GM18519 (cell line): Measurements from ENCODE around the gene EEFSEC.
A peak's percentile ranks its signal among the peaks of the same experiment; 100 is the strongest.

Source experiments
- ATAC-seq: cut with Tn5 transposase; IDR thresholded peaks from one replicate; pipeline ENCODE4 v1.9.1; 2021; ENCODE audit warnings: mild to moderate bottlenecking, moderate library complexity; ENCODE audit not compliant: unreplicated experiment, low FRiP score

Gene EEFSEC, protein sequence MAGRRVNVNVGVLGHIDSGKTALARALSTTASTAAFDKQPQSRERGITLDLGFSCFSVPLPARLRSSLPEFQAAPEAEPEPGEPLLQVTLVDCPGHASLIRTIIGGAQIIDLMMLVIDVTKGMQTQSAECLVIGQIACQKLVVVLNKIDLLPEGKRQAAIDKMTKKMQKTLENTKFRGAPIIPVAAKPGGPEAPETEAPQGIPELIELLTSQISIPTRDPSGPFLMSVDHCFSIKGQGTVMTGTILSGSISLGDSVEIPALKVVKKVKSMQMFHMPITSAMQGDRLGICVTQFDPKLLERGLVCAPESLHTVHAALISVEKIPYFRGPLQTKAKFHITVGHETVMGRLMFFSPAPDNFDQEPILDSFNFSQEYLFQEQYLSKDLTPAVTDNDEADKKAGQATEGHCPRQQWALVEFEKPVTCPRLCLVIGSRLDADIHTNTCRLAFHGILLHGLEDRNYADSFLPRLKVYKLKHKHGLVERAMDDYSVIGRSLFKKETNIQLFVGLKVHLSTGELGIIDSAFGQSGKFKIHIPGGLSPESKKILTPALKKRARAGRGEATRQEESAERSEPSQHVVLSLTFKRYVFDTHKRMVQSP

DNA sequence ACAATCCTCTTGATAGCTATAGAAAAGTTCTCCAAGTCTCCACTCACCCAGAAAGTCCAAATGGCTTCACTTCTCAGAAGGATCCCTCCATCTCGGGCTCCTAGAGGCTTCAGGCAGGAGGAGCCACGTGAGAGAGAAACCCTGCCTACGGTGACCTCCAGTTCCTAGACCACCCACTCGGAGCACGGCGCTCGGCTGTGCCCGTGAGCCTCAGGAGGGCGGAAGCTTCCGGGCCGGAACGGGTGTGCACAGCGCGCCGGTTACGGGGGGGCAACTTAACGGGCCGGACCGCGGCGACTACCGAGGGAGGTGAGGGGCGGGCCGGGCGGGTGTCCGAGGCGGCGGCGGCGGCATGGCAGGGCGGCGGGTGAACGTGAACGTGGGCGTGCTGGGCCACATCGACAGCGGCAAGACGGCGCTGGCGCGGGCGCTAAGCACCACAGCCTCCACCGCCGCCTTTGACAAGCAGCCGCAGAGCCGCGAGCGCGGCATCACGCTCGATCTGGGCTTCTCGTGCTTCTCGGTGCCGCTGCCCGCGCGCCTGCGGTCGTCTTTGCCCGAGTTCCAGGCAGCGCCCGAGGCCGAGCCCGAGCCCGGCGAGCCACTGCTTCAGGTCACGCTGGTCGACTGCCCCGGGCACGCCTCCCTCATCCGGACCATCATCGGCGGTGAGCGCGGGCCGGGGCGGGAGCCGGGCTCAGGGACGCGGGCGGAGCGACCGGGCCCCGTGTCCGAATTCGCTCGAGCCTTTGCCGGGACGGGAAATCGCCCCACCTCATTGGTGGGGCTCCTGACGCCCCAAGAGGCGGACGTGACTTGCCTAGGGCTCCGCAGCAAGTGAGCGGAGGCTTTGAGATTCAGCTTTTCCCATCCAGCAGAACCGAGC lies at the start of gene EEFSEC:
TSS of gene EEFSEC (plus strand) at position 326 of the 886 bp plus-strand sequence. CDS start at position 353, 27 bp downstream.
- ATAC-seq: peak; percentile 62

DNA sequence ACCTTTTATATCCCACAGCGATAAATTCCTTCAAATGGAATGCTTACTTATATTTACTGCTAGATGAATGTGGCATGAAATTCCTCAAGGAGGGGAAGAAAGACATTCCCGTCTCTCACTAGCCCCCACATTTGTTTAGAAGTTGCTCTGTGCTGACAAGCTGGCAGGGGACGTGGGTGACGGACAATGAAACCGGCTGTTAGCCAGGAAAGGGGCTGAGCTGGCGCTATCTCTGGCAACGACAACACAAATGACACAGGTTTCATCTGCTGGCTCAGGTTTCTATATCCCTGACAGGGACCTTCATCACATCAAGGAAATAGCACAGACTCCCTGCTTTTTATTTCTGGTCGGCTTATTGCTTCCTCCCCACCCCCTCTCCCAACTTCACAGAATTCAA lies 45.4 kb upstream of the EEFSEC start:
- ATAC-seq: no peak

DNA sequence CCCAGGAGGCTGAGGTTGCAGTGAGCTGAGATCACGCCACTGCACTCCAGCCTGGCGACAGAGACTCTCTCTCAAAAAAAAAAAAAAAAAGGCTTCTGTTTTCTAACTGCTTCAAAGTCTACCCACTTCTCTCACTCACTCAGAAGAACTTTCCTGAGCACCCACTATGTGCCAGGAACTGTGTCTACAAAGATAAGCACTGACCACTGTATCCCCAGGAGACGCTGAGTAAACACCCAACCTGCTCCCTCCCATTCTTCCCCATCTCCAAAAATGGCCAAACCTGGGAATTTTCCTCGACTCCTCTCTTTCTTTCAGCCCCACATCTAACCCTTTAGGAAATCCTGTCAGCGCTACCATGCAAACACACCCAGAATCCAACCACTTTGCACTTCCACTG lies 42.1 kb upstream of the EEFSEC start:
- no peak for ATAC-seq

DNA sequence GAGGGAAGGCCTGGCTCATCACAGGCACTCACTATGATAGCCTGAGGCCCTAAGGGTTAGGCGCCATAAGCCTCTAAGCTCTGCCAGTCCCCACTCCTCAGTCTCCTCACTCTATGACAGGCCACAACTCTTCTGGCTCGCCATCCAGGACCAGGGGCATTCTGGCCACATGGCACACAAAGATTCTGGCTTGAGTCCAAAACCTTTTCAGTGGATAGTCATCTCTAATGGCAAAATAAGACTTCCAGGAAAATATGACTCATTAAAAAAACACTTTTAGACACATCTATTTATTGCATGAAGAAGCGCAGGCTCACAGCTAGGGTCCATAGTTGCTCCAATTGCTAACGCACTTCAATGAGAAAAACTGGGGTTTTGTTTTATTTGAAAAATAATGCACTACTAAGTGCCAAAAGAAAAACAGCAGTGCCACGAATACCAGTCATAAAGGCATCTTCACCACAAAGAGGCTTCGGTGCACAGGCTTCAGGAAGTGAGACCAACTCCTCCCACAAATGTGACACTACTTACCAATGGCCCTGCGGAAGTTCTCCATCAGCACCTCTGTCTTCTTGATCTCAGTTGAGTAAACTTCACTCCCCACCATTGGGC lies 40.8 kb upstream of the EEFSEC start:
- no peak for ATAC-seq

DNA sequence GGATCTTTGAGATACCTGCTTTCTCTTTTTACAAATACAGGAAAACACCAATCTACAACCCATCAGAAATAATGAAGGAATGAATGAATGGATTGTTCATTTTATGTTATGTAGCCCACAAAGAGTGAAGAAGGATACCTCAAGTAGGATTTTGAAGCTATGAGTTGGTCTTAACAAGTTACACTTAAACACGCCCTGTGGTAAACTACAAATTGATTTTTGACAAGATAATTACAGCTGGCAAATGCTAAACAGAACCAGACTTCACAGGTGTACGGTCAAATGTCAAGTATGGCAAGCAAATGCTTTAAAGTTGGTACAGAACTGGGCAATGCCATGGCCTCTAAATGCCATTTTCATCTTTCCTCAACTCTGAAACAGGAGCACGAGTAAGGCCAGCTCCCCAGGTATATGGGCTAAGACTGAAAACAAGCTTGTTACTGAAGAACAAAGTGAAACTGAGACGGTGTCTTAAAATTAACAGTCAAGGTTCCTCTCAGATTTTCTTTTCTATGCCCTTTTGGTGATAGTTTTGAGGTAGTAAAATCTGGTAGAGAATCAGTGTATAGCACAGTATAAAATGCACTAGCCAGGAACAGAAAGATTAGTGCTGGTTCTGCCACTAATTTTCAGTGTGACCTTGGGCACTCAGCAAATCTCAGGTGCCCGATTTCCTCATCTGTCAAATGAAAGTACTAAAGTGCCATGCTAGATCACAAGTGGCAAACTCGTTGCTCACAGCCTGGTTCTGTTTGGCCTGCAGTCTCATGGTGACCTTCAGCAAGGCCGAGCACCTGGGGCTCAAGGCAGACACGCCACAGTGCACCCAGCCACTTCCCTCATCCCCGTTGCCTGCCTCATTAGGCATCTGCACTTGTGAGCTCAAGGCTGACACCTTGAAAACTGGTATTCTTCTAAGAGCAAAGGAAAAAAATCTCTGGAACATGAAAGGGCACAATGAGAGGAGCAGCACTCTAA lies 39.2 kb upstream of the EEFSEC start:
- ATAC-seq: no peak

DNA sequence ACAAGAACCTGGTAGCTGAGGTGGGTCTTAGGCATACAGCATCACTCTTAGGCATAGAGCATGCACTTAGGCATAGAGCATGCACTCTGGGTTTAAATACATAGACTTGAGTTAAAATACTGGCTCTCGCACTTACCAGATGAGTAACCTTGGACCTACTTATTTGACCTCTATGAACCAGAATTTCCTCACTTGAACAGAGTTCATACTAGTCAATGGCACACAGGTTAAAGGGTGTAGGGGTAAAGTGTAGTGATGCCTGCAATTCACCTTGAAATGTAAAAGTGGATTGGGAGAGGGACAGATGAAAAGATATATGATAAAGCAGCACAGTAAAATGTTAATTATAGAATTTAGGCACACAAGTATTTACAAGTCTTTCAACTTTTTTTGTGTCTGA lies 31.3 kb upstream of the EEFSEC start:
- no peak for ATAC-seq

DNA sequence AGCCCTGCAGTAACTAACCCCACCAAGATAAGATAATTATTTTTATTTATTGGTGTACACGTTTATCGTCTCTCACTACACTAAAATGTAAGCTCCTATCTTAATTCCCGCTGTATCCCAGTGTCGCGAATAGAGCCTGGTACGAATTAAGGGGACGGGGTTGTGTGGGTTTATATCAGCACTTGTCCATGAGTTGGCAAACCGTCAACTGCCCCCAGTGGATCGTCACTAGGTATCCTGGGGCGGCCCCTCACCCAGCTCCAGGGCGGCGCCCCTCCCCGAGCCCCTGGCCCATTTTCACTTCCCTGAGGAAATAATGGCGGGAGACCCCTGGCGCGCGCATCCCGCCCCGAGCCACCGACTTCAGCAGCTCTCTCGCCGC lies 30.1 kb upstream of the EEFSEC start:
- ATAC-seq: no peak

DNA sequence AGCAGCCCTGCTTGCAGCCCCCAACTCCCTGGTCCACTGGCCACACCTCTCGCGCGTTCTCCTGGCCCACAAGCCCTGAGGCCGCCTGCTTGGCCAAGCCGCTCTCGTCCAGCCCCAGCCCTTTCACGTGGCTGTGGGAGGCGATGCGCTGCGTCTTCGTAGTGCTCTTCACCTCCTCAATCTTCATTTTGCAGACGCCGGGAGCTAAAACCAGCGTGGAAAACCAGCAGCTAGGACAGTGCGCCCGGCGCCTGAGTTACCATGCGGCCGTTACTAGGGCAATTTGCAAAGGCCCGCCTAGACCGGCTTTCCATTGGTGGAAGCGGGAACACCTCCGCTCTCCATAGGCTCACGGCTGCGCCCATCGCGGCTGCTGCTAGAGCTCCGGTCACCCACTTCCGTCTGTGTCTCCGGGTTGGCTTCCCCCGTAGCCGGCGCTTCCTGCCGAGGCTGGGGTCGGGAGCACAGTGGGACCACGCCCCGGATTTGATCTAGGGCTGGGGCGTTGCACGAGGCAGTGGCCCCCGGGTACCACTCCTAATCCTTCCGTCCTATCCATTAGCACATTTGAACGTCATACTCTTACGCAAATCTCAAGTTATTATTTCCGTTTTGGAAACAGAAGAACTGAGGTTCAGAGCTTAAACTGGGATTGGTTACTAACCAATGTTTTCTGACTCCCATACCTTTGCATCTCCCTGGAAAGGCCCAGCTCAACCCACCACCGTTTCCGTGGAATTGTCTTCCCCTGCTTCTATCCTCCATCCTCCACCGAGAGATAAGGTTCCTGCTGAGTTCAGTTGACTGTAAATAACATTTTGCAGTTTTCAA lies 29.5 kb upstream of the EEFSEC start, which contains the start of gene RUVBL1:
TSS of gene RUVBL1 (minus strand) at position 275 of the 831 bp plus-strand sequence. CDS start at position 187, 88 bp downstream.
- peak; percentile 94 for ATAC-seq

DNA sequence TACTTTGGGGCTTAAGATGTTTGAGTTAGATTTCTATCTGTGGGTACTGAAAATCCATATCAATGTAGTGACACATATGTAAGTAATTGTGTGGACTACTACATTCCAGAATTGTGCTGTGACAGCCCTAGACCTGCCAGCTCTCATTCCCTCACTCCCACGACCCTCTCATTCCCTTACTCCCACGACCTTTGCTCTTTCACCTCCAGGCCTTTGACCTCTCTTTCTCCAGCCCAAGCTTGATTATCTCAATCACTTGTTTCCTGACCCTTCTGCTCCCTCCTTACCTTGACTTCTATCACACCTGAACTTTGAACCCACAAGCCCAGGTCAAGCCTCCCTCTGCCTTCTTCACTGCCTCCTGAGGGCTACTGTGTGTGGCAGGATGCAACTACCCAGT lies 26.0 kb upstream of the EEFSEC start:
- no peak for ATAC-seq

DNA sequence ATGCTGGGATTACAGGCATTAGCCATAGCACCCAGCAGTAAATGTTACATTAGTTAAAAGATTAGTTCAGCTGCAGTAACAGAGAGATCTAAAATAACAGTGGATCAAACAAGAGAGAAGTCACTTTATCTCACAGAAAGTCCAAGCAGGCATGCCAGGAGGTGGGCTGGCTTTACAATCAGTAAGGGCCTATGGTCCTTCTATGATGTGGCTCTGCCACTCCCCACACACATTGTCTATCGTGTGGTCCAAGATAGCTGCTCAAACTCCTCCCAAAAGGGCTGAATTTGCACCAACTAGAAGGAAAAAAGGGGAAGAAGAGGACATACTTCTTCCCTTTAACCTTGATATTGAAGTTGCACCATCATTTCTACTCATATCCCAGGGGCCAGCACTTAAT lies 25.0 kb upstream of the EEFSEC start:
- ATAC-seq: no peak

DNA sequence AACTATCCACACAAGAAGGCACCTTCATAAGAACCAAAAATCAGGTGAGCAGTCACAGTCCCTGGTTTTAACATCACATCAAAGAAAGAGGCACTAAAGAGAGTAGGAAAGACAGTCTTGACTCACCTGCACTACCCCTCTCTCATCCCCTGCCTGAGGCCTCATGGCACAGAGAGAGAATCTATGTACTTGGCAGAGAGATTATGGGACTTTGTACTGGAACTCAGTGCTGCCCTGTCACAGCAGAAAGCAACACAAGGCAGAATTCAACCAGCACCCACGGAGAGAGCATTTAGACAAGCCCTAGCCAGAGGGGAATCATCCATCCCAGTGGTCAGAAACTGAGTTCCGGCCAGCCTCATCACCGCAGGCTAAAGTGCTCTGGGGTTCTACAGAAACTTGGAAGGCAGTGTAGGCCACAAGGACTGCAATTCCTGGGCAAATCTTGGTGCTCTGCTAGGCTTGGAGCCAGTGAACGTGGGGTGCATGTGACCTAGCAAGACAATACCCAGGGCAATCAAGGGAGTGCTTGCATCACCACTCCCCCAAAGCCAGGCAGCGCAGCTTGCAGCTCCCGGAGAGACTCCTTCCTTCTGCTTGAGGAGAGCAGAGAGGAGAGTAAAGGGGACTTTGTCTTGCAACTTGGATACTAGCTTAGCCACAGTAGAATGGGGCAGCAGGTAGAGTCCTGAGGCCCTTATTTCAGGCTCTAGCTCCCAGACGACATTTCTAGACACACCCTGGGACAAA lies 21.2 kb upstream of the EEFSEC start:
- ATAC-seq: no peak

DNA sequence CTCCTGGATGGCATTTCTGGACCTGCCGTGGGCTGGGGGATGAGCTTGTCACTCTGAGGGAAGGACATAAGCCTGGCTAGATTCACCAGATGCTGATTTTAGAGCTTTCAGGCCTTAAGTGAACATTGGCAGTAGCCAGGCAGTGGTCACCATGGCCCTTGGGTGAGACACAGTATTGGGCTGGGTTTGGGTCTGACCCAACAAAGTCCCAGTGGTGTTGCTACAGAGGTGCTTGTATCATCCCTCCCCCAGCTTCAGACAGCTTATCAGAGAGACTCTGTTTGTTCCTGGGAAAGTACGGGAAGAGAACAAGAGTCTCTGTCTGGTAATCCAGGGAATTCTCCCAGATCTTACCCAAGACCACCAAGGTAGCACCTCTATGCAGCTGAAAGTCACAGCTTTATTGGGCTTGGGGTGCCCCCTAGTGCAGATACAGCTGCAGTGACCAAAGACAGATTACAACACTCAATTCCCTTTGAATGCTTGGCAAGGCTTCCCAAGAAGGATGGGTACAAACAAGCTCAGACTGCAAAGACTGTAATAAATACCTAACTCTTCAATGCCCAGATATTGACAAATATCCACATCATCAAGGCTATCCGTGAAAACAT lies 19.9 kb upstream of the EEFSEC start:
- ATAC-seq: no peak

DNA sequence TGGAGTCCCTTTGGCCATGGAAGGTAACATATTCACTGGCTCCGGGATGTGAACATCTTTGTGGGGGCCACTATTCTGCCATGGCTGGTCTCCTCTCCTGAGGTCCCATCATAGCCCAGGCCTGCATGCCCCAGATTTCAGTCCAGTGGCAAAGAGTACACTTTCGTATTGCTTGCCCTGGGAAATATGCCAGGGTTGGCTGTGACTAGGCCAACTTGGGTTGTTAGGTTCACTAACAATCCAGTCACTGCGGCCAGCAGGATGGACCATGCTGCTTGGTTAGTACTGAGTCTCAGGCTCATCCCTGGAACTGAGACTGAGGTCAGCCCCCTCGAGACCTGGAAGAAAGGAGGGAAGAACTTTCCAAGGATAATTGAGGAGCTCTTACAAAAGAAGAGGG lies 9.8 kb upstream of the EEFSEC start:
- ATAC-seq: no peak

DNA sequence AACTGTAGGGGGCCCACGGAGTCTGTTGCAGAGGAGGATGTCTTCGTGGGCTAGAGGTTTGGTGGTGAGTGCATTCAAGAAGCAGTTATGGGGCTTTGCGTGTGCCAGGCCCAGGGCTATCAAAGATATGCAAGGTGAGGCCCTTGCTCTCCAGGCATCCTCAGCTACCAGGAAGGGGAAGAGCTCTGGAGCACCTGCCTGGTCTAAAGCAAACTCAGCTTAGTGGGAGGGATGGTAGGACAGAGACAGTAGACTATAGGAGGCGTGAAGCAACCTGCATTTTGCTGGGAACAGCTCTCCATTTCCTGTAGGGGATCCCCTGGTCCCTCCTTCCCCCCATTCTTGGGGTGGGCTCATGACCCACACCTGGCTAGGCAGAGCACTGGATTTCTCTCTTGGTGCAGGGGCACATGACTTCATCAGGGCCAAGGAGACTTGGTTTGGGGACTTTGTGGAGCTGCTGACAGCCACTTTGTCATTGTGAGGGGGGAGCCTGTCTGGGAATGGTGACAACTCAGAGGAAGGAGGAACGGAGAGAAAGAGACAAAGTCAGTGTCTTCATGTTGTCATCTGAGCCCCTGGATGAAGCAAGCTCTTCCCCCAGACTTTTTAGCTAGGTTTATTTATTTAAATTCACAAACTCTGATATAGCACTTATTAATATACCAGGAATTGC lies 8.6 kb upstream of the EEFSEC start:
- no peak for ATAC-seq

DNA sequence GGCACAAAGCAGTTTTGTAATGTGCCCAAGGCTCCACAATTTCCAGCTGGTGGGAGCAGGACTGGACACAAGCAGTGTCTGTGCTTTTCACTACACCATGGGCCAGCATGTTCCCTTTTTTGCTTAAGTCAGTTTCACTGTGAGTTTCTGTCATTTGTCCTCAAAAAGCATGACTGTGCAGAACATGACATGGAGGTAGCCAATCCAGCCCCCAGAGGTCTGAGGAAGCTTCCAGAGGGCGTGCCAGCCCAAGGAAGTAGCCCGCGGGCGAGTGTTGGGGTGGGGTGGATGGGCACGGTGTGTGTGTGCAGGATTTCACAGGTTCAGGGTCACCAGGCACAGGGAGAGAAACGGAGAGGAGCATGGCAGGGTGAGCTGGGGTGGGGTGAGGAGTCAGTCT lies 8.0 kb upstream of the EEFSEC start:
- ATAC-seq: no peak

DNA sequence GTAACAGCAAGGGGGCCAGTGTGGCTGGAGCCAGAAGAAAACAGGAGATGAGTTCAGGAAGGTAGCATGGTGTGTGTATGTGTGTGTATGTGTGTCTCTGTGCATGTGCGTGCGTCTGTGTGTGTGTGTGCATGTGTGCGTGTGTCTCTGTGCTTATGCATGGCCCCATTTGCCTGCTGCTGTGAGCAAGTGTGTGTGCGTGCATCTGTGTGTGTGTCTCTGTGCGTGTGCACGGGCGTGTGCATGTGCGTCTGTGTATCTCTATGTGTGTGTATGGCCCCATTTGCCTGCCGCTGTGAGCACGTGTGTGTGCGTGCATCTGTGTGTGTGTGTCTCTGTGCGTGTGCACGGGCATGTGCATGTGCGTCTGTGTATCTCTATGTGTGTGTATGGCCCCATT lies 7.1 kb upstream of the EEFSEC start:
- ATAC-seq: no peak

DNA sequence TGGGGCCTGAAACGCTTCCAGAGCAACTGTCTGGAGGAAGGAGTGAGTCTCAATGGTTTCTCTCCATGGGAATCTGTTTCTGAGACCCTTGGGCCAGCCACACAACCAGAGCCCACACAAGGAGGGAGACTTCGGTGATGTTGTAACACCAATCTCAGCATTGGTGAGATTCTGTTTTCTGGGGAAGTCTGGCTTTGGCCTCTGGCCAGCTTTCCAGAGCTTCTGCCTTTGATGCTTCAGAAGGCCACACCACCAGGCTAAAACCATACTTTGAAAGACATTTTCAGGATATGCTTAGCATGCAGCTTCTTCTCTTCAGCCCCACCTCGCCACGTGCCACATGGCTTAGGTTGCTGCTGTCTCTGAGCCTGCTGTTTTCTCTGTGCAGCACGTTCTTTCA lies 3.6 kb upstream of the EEFSEC start:
- ATAC-seq: no peak
